ENCODE measurements around the gene SH2B2. TPM values are rescaled to one million over a fixed set of nuclear protein-coding genes. Genes with fewer than 3 reads are reported as not detected.

The SH2B2 gene
- total RNA-seq, 1 experiment from 2014 or later, result 12.1 TPM

GRCh38 chr7:102318482-102318971, 31.9 kb downstream of the SH2B2 start:
- no peaks in the 10 kb centered on the region for H4K20me1 ChIP-seq (ENCODE audit: insufficient read depth)
- CTCF ChIA-PET, result no interaction called here
- no peaks in the 10 kb centered on the region for H3K27me3 ChIP-seq (ENCODE audit: insufficient read depth, low read depth)
- no peaks in the 10 kb centered on the region for H3K79me2 ChIP-seq (ENCODE audit: low read depth)
- peaks cover 10% of the 10 kb centered on the region; the same call in 1 of the 2 replicates for H3F3A ChIP-seq (ENCODE audit: insufficient read depth, low read depth)
- POLR2A ChIA-PET (ENCODE audit: unreplicated experiment), result no interaction called here
- H3K27ac ChIP-seq, result no peak overlapping the region
- no peaks in the 10 kb centered on the region for H3K9me3 ChIP-seq (ENCODE audit: insufficient read depth, low read depth)
- no peaks in the 10 kb centered on the region for H3K4me1 ChIP-seq (replicated peaks; ENCODE audit: insufficient read depth)
- intact Hi-C loops (cut with micrococcal nuclease; ENCODE audit: unreplicated experiment), result no loop called here
- TF ChIP-seq CTCF (conservative IDR thresholded peaks at IDR 0.05) (no peak), EZH2 (IDR thresholded peaks at IDR 0.05; ENCODE audit: low read depth) (no peak)
- H3K4me2 ChIP-seq, result no peak overlapping the region
- DNase-seq, result peak; percentile 82 to 83
- no peaks in the 10 kb centered on the region for H3K36me3 ChIP-seq (ENCODE audit: low read depth)
- H3K4me3 ChIP-seq, result no peak overlapping the region
- no peaks in the 10 kb centered on the region for H3K9me2 ChIP-seq (ENCODE audit: insufficient read depth)
- H2AFZ ChIP-seq, result no peak overlapping the region
- BruUV-seq (replicated peaks), result no TSS peak

DNA sequence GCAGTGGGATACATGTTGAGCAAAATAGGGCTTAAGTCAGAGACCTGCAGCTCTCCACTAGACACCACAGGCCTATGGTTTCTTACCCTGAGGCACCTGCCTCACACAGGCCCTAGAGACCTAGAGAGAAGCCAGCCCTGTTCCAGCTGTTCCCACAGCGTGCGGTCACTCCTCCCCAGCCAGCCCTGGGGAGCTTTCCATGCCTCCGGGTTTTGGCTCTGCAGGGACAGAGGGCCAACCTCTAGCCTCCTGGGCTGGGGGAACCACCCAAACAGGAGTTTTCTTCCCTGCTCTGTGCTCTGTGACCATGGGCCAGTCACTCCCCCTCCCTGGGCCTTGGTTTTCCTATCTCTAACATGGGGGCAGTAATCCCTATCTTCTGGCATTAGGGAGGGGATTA, 33.0 kb downstream of the SH2B2 start:
- DNase-seq, result no peak
- no peaks in the 10 kb centered on the region for H4K20me1 ChIP-seq (ENCODE audit: insufficient read depth)
- BruUV-seq (replicated peaks), result no TSS peak
- peaks cover 10% of the 10 kb centered on the region; the same call in 1 of the 2 replicates for H3F3A ChIP-seq (ENCODE audit: insufficient read depth, low read depth)
- no peaks in the 10 kb centered on the region for H3K27me3 ChIP-seq (ENCODE audit: insufficient read depth, low read depth)
- POLR2A ChIA-PET (ENCODE audit: unreplicated experiment), result no interaction called here
- TF ChIP-seq CTCF (conservative IDR thresholded peaks at IDR 0.05) (no peak), EZH2 (IDR thresholded peaks at IDR 0.05; ENCODE audit: low read depth) (no peak)
- no peaks in the 10 kb centered on the region for H3K9me3 ChIP-seq (ENCODE audit: insufficient read depth, low read depth)
- no peak overlapping the region for H3K4me2 ChIP-seq
- no peaks in the 10 kb centered on the region for H3K4me1 ChIP-seq (replicated peaks; ENCODE audit: insufficient read depth)
- no peaks in the 10 kb centered on the region for H3K9me2 ChIP-seq (ENCODE audit: insufficient read depth)
- no peak overlapping the region for H3K4me3 ChIP-seq
- H3K36me3 ChIP-seq (ENCODE audit: low read depth), result no peaks in the 10 kb centered on the region
- H3K79me2 ChIP-seq (ENCODE audit: low read depth), result no peaks in the 10 kb centered on the region
- CTCF ChIA-PET, result no interaction called here
- H3K27ac ChIP-seq, result no peak overlapping the region
- H2AFZ ChIP-seq, result no peak overlapping the region
- intact Hi-C loops (cut with micrococcal nuclease; ENCODE audit: unreplicated experiment), result no loop called here

GRCh38 chr7:102320181-102320580, 33.5 kb downstream of the SH2B2 start:
- no peak overlapping the region for H2AFZ ChIP-seq
- H3K4me2 ChIP-seq, result no peak overlapping the region
- no peaks in the 10 kb centered on the region for H3K36me3 ChIP-seq (ENCODE audit: low read depth)
- no peaks in the 10 kb centered on the region for H3K9me2 ChIP-seq (ENCODE audit: insufficient read depth)
- BruUV-seq (replicated peaks), result no TSS peak
- H3F3A ChIP-seq (ENCODE audit: insufficient read depth, low read depth), result peaks cover 10% of the 10 kb centered on the region; the same call in 1 of the 2 replicates
- H4K20me1 ChIP-seq (ENCODE audit: insufficient read depth), result no peaks in the 10 kb centered on the region
- intact Hi-C loops (cut with micrococcal nuclease; ENCODE audit: unreplicated experiment), result no loop called here
- no peak overlapping the region for H3K4me3 ChIP-seq
- no peaks in the 10 kb centered on the region for H3K79me2 ChIP-seq (ENCODE audit: low read depth)
- no peak overlapping the region for H3K27ac ChIP-seq
- DNase-seq, result no peak
- H3K27me3 ChIP-seq (ENCODE audit: insufficient read depth, low read depth), result no peaks in the 10 kb centered on the region
- TF ChIP-seq CTCF (conservative IDR thresholded peaks at IDR 0.05) (no peak), EZH2 (IDR thresholded peaks at IDR 0.05; ENCODE audit: low read depth) (no peak)
- POLR2A ChIA-PET (ENCODE audit: unreplicated experiment), result no interaction called here
- H3K4me1 ChIP-seq (replicated peaks; ENCODE audit: insufficient read depth), result no peaks in the 10 kb centered on the region
- CTCF ChIA-PET, result no interaction called here
- H3K9me3 ChIP-seq (ENCODE audit: insufficient read depth, low read depth), result no peaks in the 10 kb centered on the region

All from PC-9 (cell line).